Measurements from ENCODE around the gene GARRE1.

DNA sequence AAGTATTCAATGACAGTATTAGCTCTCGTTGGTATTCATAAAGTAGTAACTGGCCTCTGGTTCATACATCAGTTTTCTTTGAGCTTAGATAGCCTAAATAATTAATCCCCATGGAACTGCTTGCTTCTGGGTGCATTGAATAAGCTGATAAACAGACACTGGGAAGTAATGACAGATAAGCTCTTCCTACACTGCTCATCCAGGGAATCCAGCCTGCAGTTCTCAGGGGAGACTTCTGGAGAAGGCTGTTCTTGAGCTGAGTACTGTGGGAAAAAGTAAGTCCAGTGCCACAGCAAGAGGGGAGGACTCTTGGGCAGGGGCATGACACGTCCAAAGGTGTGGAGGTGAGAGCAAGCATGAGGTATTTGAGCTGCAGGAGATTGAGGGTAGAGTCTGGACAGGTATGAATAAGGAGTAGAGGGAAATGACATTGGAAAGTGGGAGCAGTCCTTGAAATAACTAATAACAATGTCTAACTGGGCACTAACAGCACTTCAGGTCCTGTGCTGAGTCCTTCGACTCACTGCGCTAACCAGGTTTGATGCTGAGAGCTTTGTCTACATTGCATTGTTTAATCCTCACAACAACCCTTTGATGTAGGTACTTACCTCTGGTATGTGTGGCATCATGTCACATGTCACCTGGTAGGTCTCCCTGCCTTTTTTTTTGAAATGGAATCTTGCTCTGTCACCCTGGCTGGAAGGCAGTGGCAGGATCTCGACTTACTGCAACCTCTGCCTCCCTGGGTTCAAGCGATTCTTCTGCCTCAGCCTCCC lies 7.2 kb downstream of the GARRE1 start:
- TF ChIP-seq EZH2 (IDR thresholded peaks at IDR 0.05; ENCODE audit: borderline replicate concordance, low read depth, low read length, severe bottlenecking) (no peak), CTCF (IDR thresholded peaks at IDR 0.05; ENCODE audit: borderline replicate concordance, extremely low read depth, low read length, poor library complexity, severe bottlenecking) (no peak)
